Activated CD4-positive, alpha-beta T cell treated with anti-CD3 and anti-CD28 coated beads, Interleukin-2, amount 10 ng/mL, durations not matched to agents 7 days and 5 days (primary cell): ENCODE data around the gene ST3GAL6. TPM values are rescaled to one million over a fixed set of nuclear protein-coding genes. Genes with fewer than 3 reads are reported as not detected.

ENCODE experiments used
- CTCF ChIA-PET: fragments of 350-600 bp; sonication (Branson Sonifier 250); formaldehyde crosslinking; loops from one replicate; lab custom pipeline; 2021; ENCODE audit warnings: antibody characterized with exemption; lab: Charles Lee
- POLR2A ChIA-PET: fragments of 350-600 bp; sonication (Branson Sonifier 250); formaldehyde crosslinking; loops from one replicate; lab custom pipeline; 2021; ENCODE audit warnings: antibody characterized with exemption; lab: Charles Lee
- DNase-seq: peaks from one replicate; pipeline ENCODE4 v3.0.0-alpha.2; 2020
- H3K27ac Mint-ChIP-seq: one replicate; pipeline ENCODE4 v1.8.0; 2021; ENCODE audit warnings: mild to moderate bottlenecking, moderate library complexity, mixed read lengths
- H3K27me3 Mint-ChIP-seq: one replicate; pipeline ENCODE4 v1.8.0; 2021; ENCODE audit warnings: mixed read lengths
- H3K36me3 Mint-ChIP-seq: one replicate; pipeline ENCODE4 v1.8.0; 2021; ENCODE audit warnings: low read depth, mixed read lengths
- H3K4me1 Mint-ChIP-seq: one replicate; pipeline ENCODE4 v1.8.0; 2021; ENCODE audit warnings: mixed read lengths
- H3K4me3 Mint-ChIP-seq: one replicate; pipeline ENCODE4 v1.8.0; 2021; ENCODE audit warnings: mild to moderate bottlenecking, moderate library complexity, mixed read lengths
- H3K9me3 Mint-ChIP-seq: one replicate; pipeline ENCODE4 v1.8.0; 2021; ENCODE audit warnings: mixed read lengths
- total RNA-seq, 2 experiments: library from RNA; stranded (reverse); gene quantifications; one replicate each; pipeline ENCODE4 v1.2.3, GENCODE V29; 2021

ST3GAL6 gene
- total RNA-seq, 2 experiments from 2014 or later, result 0.07 to 0.08 TPM

GRCh38 chr3:98744283-98744682 lies 18.9 kb upstream of the ST3GAL6 start:
- Mint-ChIP-seq H3K4me3 (no peak overlapping the region), H3K4me1 (no peaks in the 10 kb centered on the region), H3K27me3 (peaks cover 25% of the 10 kb centered on the region), H3K9me3 (no peaks in the 10 kb centered on the region), H3K27ac (no peak overlapping the region), H3K36me3 (no peaks in the 10 kb centered on the region)
- no peak for DNase-seq
- ChIA-PET POLR2A (no interaction called here), CTCF (no interaction called here)

GRCh38 chr3:98745718-98746117 lies 17.4 kb upstream of the ST3GAL6 start:
- no peak for DNase-seq
- Mint-ChIP-seq H3K4me3 (no peak overlapping the region), H3K9me3 (no peaks in the 10 kb centered on the region), H3K27ac (no peak overlapping the region), H3K4me1 (no peaks in the 10 kb centered on the region), H3K27me3 (peaks cover 25% of the 10 kb centered on the region), H3K36me3 (no peaks in the 10 kb centered on the region)
- ChIA-PET CTCF (interaction anchor here (1.1 kb wide), 1 partner anchor 144 kb away, joined by 3 read pairs; no protein-coding TSS in a partner anchor), POLR2A (no interaction called here)

GRCh38 chr3:98746122-98746521 lies 17.0 kb upstream of the ST3GAL6 start:
- Mint-ChIP-seq H3K27ac (no peak overlapping the region), H3K4me1 (no peaks in the 10 kb centered on the region), H3K36me3 (no peaks in the 10 kb centered on the region), H3K9me3 (no peaks in the 10 kb centered on the region), H3K27me3 (peaks cover 26% of the 10 kb centered on the region), H3K4me3 (no peak overlapping the region)
- ChIA-PET CTCF (no interaction called here), POLR2A (no interaction called here)
- DNase-seq, result no peak

- ChIA-PET POLR2A (no interaction called here), CTCF (no interaction called here)
- Mint-ChIP-seq H3K27me3 (peaks cover 21% of the 10 kb centered on the region), H3K27ac (no peak overlapping the region), H3K36me3 (no peaks in the 10 kb centered on the region), H3K9me3 (no peaks in the 10 kb centered on the region), H3K4me1 (no peaks in the 10 kb centered on the region), H3K4me3 (no peak overlapping the region)
- no peak for DNase-seq
Observed at GRCh38 chr3:98746882-98747281, 16.3 kb upstream of the ST3GAL6 start.

- ChIA-PET CTCF (no interaction called here), POLR2A (no interaction called here)
- H3K36me3 Mint-ChIP-seq, result no peaks in the 10 kb centered on the region
- no peak overlapping the region for H3K27ac Mint-ChIP-seq
- H3K4me3 Mint-ChIP-seq, result no peak overlapping the region
- peaks cover 22% of the 10 kb centered on the region for H3K27me3 Mint-ChIP-seq
- H3K9me3 Mint-ChIP-seq, result no peaks in the 10 kb centered on the region
- H3K4me1 Mint-ChIP-seq, result no peaks in the 10 kb centered on the region
- DNase-seq, result no peak
Observed at GRCh38 chr3:98750276-98750919, 12.7 kb upstream of the ST3GAL6 start.

GRCh38 chr3:98754483-98754882 lies 8.7 kb upstream of the ST3GAL6 start:
- CTCF ChIA-PET, result no interaction called here
- DNase-seq, result no peak
- no peaks in the 10 kb centered on the region for H3K36me3 Mint-ChIP-seq
- no peak overlapping the region for H3K27ac Mint-ChIP-seq
- H3K4me1 Mint-ChIP-seq, result no peaks in the 10 kb centered on the region
- POLR2A ChIA-PET, result no interaction called here
- H3K9me3 Mint-ChIP-seq, result no peaks in the 10 kb centered on the region
- peaks cover 12% of the 10 kb centered on the region for H3K27me3 Mint-ChIP-seq
- H3K4me3 Mint-ChIP-seq, result no peak overlapping the region

- ChIA-PET POLR2A (no interaction called here), CTCF (no interaction called here)
- no peak overlapping the region for H3K27ac Mint-ChIP-seq
- no peak overlapping the region for H3K4me3 Mint-ChIP-seq
- peaks cover 14% of the 10 kb centered on the region for H3K27me3 Mint-ChIP-seq
- H3K9me3 Mint-ChIP-seq, result no peaks in the 10 kb centered on the region
- H3K4me1 Mint-ChIP-seq, result no peaks in the 10 kb centered on the region
- no peak for DNase-seq
- H3K36me3 Mint-ChIP-seq, result no peaks in the 10 kb centered on the region
Observed at GRCh38 chr3:98755601-98756000, 7.5 kb upstream of the ST3GAL6 start.

GRCh38 chr3:98759629-98760028 lies 3.5 kb upstream of the ST3GAL6 start:
- Mint-ChIP-seq H3K27ac (no peak overlapping the region), H3K4me1 (peaks cover 13% of the 10 kb centered on the region), H3K36me3 (no peaks in the 10 kb centered on the region), H3K27me3 (peaks cover 21% of the 10 kb centered on the region), H3K4me3 (no peak overlapping the region), H3K9me3 (no peaks in the 10 kb centered on the region)
- ChIA-PET POLR2A (no interaction called here), CTCF (no interaction called here)
- no peak for DNase-seq

GRCh38 chr3:98761643-98762229 lies 1.4 kb upstream of the ST3GAL6 start:
- peaks cover 13% of the 10 kb centered on the region for H3K4me1 Mint-ChIP-seq
- H3K27ac Mint-ChIP-seq, result no peak overlapping the region
- POLR2A ChIA-PET, result no interaction called here
- DNase-seq, result no peak
- peaks cover 26% of the 10 kb centered on the region for H3K27me3 Mint-ChIP-seq
- H3K36me3 Mint-ChIP-seq, result no peaks in the 10 kb centered on the region
- H3K9me3 Mint-ChIP-seq, result no peaks in the 10 kb centered on the region
- CTCF ChIA-PET, result no interaction called here
- H3K4me3 Mint-ChIP-seq, result no peak overlapping the region

GRCh38 chr3:98763819-98764418 lies 779 bp downstream of the ST3GAL6 start:
- Mint-ChIP-seq H3K36me3 (no peaks in the 10 kb centered on the region), H3K27ac (no peak overlapping the region), H3K4me1 (peaks cover 13% of the 10 kb centered on the region), H3K4me3 (no peak overlapping the region), H3K9me3 (no peaks in the 10 kb centered on the region), H3K27me3 (peaks cover 35% of the 10 kb centered on the region)
- ChIA-PET POLR2A (no interaction called here), CTCF (interaction anchor here (0.6 to 1.0 kb wide), 2 partner anchors 73 to 171 kb away, joined by 3 read pairs; no protein-coding TSS in a partner anchor)
- DNase-seq, result no peak

GRCh38 chr3:98764472-98764884 lies 1.3 kb downstream of the ST3GAL6 start:
- no peak overlapping the region for H3K4me3 Mint-ChIP-seq
- CTCF ChIA-PET, result interaction anchor here (1.0 kb wide), 1 partner anchor 172 kb away, joined by 3 read pairs; no protein-coding TSS in a partner anchor

GRCh38 chr3:98765721-98766120 lies 2.6 kb downstream of the ST3GAL6 start:
- Mint-ChIP-seq H3K36me3 (no peaks in the 10 kb centered on the region), H3K4me1 (peaks cover 21% of the 10 kb centered on the region), H3K27ac (no peak overlapping the region), H3K9me3 (no peaks in the 10 kb centered on the region), H3K4me3 (no peak overlapping the region), H3K27me3 (peaks cover 32% of the 10 kb centered on the region)
- ChIA-PET POLR2A (no interaction called here), CTCF (no interaction called here)
- no peak for DNase-seq

More at GRCh38 chr3:98764472-98764884, 1.3 kb downstream of the ST3GAL6 start:
- H3K9me3 Mint-ChIP-seq, result no peaks in the 10 kb centered on the region
- no peak for DNase-seq
- no peak overlapping the region for H3K27ac Mint-ChIP-seq
- peaks cover 33% of the 10 kb centered on the region for H3K27me3 Mint-ChIP-seq
- POLR2A ChIA-PET, result no interaction called here
- peaks cover 13% of the 10 kb centered on the region for H3K4me1 Mint-ChIP-seq
- no peaks in the 10 kb centered on the region for H3K36me3 Mint-ChIP-seq

- DNase-seq, result no peak
- no peak overlapping the region for H3K4me3 Mint-ChIP-seq
- peaks cover 30% of the 10 kb centered on the region for H3K27me3 Mint-ChIP-seq
- no peaks in the 10 kb centered on the region for H3K36me3 Mint-ChIP-seq
- H3K4me1 Mint-ChIP-seq, result peaks cover 22% of the 10 kb centered on the region
- POLR2A ChIA-PET, result no interaction called here
- no peak overlapping the region for H3K27ac Mint-ChIP-seq
- CTCF ChIA-PET, result no interaction called here
- H3K9me3 Mint-ChIP-seq, result no peaks in the 10 kb centered on the region
Observed at GRCh38 chr3:98766924-98767323, 3.8 kb downstream of the ST3GAL6 start.
